C4-2B (cell line): ENCODE data around the gene KIF26B.

Experiments used
- H3K27ac ChIP-seq: fragments of 450-650 bp; 2 replicates; pipeline ENCODE4 v1.5.1; 2017
- CTCF ChIP-seq: fragments of 450-650 bp; conservative IDR thresholded peaks from 2 replicates; pipeline ENCODE4 v1.5.1; 2017; ENCODE audit warnings: mild to moderate bottlenecking
- ZFX ChIP-seq: fragments of 450-650 bp; IDR thresholded peaks from 2 replicates; pipeline ENCODE4 v1.6.1; 2017

The KIF26B gene

DNA sequence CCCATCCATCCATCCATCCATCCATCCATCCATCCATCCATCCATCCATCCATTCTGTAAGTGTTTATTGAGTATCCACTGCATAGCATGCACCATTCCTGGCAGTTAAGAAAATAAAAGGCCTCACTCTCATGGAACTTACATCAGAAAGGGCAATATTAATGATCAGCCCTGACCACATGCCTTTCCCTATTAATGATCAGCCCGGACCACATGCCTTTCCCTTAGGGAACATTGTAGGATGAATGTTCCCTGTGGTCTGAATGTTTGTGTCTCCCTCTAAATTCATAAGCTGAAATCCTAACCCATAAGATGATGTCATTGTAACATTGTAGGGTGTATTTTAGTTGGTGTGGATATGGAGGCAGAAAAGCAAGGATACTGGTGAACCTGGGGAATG is 365.8 kb downstream of the KIF26B start:
- TF ChIP-seq CTCF (no peak), ZFX (no peak)
- no peak overlapping the region for H3K27ac ChIP-seq

DNA sequence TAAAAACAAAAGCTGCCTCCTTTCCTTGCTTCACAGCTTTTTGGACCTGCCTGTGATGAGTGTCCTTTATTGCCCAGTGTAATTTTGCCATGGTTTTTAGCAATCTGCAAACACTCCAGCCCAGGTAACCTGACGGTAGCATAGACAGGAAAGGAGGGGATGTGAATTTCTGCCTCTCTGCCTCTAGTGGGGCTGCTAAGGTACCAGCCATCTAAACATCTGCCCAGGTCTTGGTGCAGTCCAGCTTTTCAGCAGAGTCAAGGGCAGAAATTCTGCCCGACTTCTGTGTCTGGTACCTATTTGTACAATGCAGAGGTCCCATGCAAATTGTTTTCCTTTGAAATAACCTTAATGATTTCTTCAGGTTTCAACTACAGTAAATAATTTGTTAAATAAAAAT is 371.4 kb downstream of the KIF26B start:
- H3K27ac ChIP-seq, result no peak overlapping the region
- TF ChIP-seq CTCF, result no peak
- no peak for TF ChIP-seq ZFX

GRCh38 chr1:245528258-245528635 is 373.5 kb downstream of the KIF26B start:
- no peak overlapping the region for H3K27ac ChIP-seq
- TF ChIP-seq ZFX (no peak), CTCF (no peak)

DNA sequence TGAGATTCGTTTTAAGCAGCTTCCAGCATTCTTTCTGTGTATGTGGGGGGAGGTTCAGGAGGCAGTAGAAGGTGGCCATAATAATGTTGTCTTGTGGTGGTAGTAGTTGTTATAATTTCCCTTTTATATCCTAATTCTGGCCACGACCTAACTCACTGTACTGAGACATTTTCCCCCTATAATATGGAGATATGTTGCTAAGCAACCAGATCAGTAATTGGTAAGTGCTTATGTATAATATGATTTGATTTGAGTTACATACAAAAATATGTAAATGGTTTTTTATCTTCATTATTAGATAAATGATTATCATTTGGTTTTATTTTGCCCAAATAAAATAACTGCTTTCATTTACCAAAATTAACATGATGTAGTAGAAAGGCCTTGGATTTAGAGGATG is 376.2 kb downstream of the KIF26B start:
- TF ChIP-seq ZFX, result no peak
- TF ChIP-seq CTCF, result no peak
- H3K27ac ChIP-seq, result no peak overlapping the region

GRCh38 chr1:245537992-245538391 is 383.2 kb downstream of the KIF26B start:
- no peak overlapping the region for H3K27ac ChIP-seq
- no peak for TF ChIP-seq CTCF
- no peak for TF ChIP-seq ZFX

DNA sequence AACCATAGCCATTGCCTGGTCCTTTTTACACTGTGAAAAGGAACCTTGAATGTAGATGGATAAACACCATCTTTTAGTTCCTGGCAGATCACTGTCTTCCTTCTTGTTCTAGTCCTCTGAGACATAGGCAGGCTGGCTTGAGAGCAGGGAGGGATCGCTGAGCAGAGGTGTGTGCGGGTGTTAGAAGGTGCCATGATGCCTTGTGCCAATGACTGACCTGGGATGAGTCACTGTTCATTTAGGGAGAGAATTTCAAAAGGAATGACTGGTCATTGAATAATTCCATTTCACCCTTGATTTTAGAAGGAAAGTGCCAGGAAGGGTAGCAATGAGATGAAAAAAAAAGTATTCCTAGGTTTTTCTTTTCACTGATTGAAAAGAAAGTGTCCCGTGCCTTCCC is 383.9 kb downstream of the KIF26B start:
- no peak overlapping the region for H3K27ac ChIP-seq

DNA sequence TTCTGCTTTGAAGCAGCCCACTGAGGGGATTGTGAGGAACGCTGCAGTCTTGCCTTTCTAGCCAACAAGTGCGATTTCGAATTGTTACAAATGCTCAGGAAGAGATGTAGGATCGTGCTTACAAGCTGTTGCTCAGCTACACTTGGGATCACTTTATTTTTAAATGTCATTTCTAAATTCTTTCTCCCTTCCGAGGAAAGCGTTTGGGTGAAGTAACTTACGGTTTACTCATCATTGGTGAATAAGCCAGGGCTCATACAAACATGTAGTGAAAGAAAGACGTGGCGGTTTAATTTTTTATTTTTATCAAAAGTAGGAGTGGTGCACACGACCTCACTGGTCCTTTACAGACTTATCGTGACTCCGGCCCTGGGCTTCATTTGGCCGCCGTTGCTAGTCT is 386.6 kb downstream of the KIF26B start:
- no peak for TF ChIP-seq CTCF
- TF ChIP-seq ZFX, result no peak
- H3K27ac ChIP-seq, result no peak overlapping the region

More for the DNA sequence above, 383.9 kb downstream of the KIF26B start:
- TF ChIP-seq CTCF, result no peak
- no peak for TF ChIP-seq ZFX
